Liver (tissue), 9 donors: ENCODE data around the gene KAZN. TPM values are rescaled to one million over a fixed set of nuclear protein-coding genes. Genes with fewer than 3 reads are reported as not detected.

Experiments
- DNase-seq: peaks from one replicate; pipeline ENCODE4 v3.0.0-alpha.2; 2017; ENCODE audit warnings: low spot score
- H3K27ac ChIP-seq, 2 donors: one replicate each; pipeline ENCODE4 v1.7.0; 2013; ENCODE audit warnings: inconsistent platforms in 2 of 2, low read length in 2 of 2, control low read depth in 1 of 2, low read depth in 1 of 2, mild to moderate bottlenecking in 1 of 2
- H3K27me3 ChIP-seq, 4 donors: one replicate each; pipeline versions ENCODE4 v1.6.1 to v1.7.0; 2013; ENCODE audit warnings: low read length in 3 of 4, inconsistent platforms in 1 of 4, mild to moderate bottlenecking in 1 of 4, moderate library complexity in 1 of 4; ENCODE audit not compliant: control insufficient read depth in 4 of 4, insufficient read depth in 4 of 4
- H3K36me3 ChIP-seq, 4 donors: one replicate each; pipeline versions ENCODE4 v1.6.1 to v1.7.0; 2013; ENCODE audit warnings: low read length in 3 of 4, mild to moderate bottlenecking in 3 of 4, low read depth in 1 of 4, moderate library complexity in 1 of 4; ENCODE audit not compliant: control insufficient read depth in 4 of 4, insufficient read depth in 3 of 4
- H3K4me1 ChIP-seq, 4 donors: one replicate each; pipeline versions ENCODE4 v1.6.1 to v1.7.0; 2013; ENCODE audit warnings: low read length in 3 of 4, mild to moderate bottlenecking in 3 of 4, moderate library complexity in 1 of 4; ENCODE audit not compliant: control insufficient read depth in 4 of 4, insufficient read depth in 4 of 4
- H3K4me3 ChIP-seq, 3 donors: one replicate each; pipeline versions ENCODE4 v1.6.1 to v1.7.0; 2013; ENCODE audit warnings: low read length in 3 of 3, control low read depth in 1 of 3, low read depth in 1 of 3, mild to moderate bottlenecking in 1 of 3
- H3K9ac ChIP-seq, 2 donors: one replicate each; pipeline ENCODE4 v1.7.0; 2013; ENCODE audit warnings: low read length in 2 of 2, mild to moderate bottlenecking in 2 of 2, moderate library complexity in 2 of 2, control low read depth in 1 of 2, low read depth in 1 of 2
- H3K9me3 ChIP-seq, 4 donors: one replicate each; pipeline versions ENCODE4 v1.6.1 to v1.7.0; 2013; ENCODE audit warnings: low read length in 3 of 4; ENCODE audit not compliant: control insufficient read depth in 4 of 4
- CTCF ChIP-seq: fragments of 150-350 bp; IDR thresholded peaks from 2 replicates; pipeline ENCODE4 v1.5.1; 2017; ENCODE audit warnings: improper control_type of control experiment, low read depth, low read length; ENCODE audit not compliant: missing input control
- EGR1 ChIP-seq, 2 donors: IDR thresholded peaks; 2 replicates each; pipeline ENCODE4 v1.6.1; 2016 to 2018; ENCODE audit warnings: antibody characterized with exemption in 2 of 2, low read depth in 2 of 2
- FOXA1 ChIP-seq: IDR thresholded peaks from 2 replicates; pipeline ENCODE4 v1.6.1; 2016; ENCODE audit warnings: antibody characterized with exemption
- FOXA2 ChIP-seq: IDR thresholded peaks from 2 replicates; pipeline ENCODE4 v1.6.1; 2016; ENCODE audit warnings: antibody characterized with exemption
- GABPA ChIP-seq, 2 donors: IDR thresholded peaks in 1 of 2; conservative IDR thresholded peaks in 1 of 2; 2 replicates each; pipeline ENCODE4 v1.6.1; 2016; ENCODE audit warnings: antibody characterized with exemption in 2 of 2, mild to moderate bottlenecking in 1 of 2, moderate library complexity in 1 of 2
- HNF4G ChIP-seq: IDR thresholded peaks from 2 replicates; pipeline ENCODE4 v1.6.1; 2016; ENCODE audit warnings: antibody characterized with exemption
- MAX ChIP-seq: IDR thresholded peaks from 2 replicates; pipeline ENCODE4 v1.6.1; 2016; ENCODE audit warnings: antibody characterized with exemption
- NR2F2 ChIP-seq: IDR thresholded peaks from 2 replicates; pipeline ENCODE4 v1.6.1; 2016; ENCODE audit warnings: antibody characterized with exemption
- RAD21 ChIP-seq, 2 donors: IDR thresholded peaks; 2 replicates each; pipeline ENCODE4 v1.6.1; 2016; ENCODE audit warnings: antibody characterized with exemption in 2 of 2, mild to moderate bottlenecking in 2 of 2
- REST ChIP-seq: IDR thresholded peaks from 2 replicates; pipeline ENCODE4 v1.6.1; 2016; ENCODE audit warnings: antibody characterized with exemption, mild to moderate bottlenecking
- RXRA ChIP-seq, 2 donors: IDR thresholded peaks; 2 replicates each; pipeline ENCODE4 v1.6.1; 2017 to 2018; ENCODE audit warnings: antibody characterized with exemption in 2 of 2, mild to moderate bottlenecking in 1 of 2
- TAF1 ChIP-seq: conservative IDR thresholded peaks from 2 replicates; pipeline ENCODE4 v1.6.1; 2016; ENCODE audit warnings: antibody characterized with exemption, mild to moderate bottlenecking
- YY1 ChIP-seq: IDR thresholded peaks from 2 replicates; pipeline ENCODE4 v1.6.1; 2016; ENCODE audit warnings: antibody characterized with exemption, mild to moderate bottlenecking
- ZBTB33 ChIP-seq: IDR thresholded peaks from 2 replicates; pipeline ENCODE4 v1.6.1; 2016; ENCODE audit warnings: antibody characterized with exemption
- WGBS: extraction: QIAGEN DNeasy Blood & Tissue Kit; methylation state at CpG from one replicate; pipeline ENCODE4 v1.1.7; 2013; 5-methylcytosine and 5-hydroxymethylcytosine counted together
- polyA plus RNA-seq, 2 donors: library from polyadenylated mRNA; stranded (reverse) in 1 of 2; unstranded in 1 of 2; fragments of 200-250 nt in 1 of 2; fragments of >200 nt in 1 of 2; fragmentation: Nextera tagmentation in 1 of 2; extraction: Ambion mirVana in 1 of 2; gene quantifications; one replicate each; pipeline versions ENCODE4 v1.2.1 to v1.2.3, GENCODE V29; 2013 to 2015
- total RNA-seq, 2 donors: library from RNA; depleted of rRNA; stranded (reverse); fragments of >200 nt; gene quantifications; one replicate each; pipeline ENCODE4 v1.2.3, GENCODE V29; 2014
- donor health status: healthy.
- donor health status: healthy.
- donor health status: healthy.
- donor health status: healthy.
- donor health status: healthy.

Gene KAZN
- total and polyA plus RNA-seq, 4 donors: 1.9 to 6.9 (median 2.4) TPM

GRCh38 chr1:14971221-14971620 is 372.7 kb downstream of the KAZN start:
- H3K9me3 ChIP-seq: peaks cover 0 to 5% (median 0%) of the 10 kb centered on the region in 4 donors
- no peak for DNase-seq
- H3K27ac ChIP-seq: no peak overlapping the region
- H3K36me3 ChIP-seq: no peaks in the 10 kb centered on the region
- TF ChIP-seq GABPA (IDR thresholded peaks at IDR 0.05 in 1 of 2, conservative IDR thresholded peaks at IDR 0.05 in 1 of 2) (no peak), YY1 (no peak), ZBTB33 (no peak), EGR1 (IDR thresholded peaks at IDR 0.05; ENCODE audit: low read depth in 2 of 2) (no peak), RXRA (IDR thresholded peaks at IDR 0.05) (no peak), RAD21 (IDR thresholded peaks at IDR 0.05) (no peak), REST (no peak), CTCF (no peak), FOXA1 (no peak), HNF4G (no peak), FOXA2 (no peak), TAF1 (no peak)
- H3K4me3 ChIP-seq: no peak overlapping the region
- 92% methylated on average over 12 of the region's 12 CpGs for WGBS
- H3K4me1 ChIP-seq: peaks cover 0 to 6% (median 0%) of the 10 kb centered on the region in 4 donors
- H3K9ac ChIP-seq: no peak overlapping the region
- no peaks in the 10 kb centered on the region for H3K27me3 ChIP-seq

- H3K4me3 ChIP-seq: no peak overlapping the region
- WGBS: 67% methylated on average over 7 of the region's 7 CpGs
- no peak for DNase-seq
- H3K4me1 ChIP-seq: peaks cover 0 to 6% (median 0%) of the 10 kb centered on the region in 4 donors
- H3K9me3 ChIP-seq: peaks cover 0 to 5% (median 0%) of the 10 kb centered on the region in 4 donors
- no peaks in the 10 kb centered on the region for H3K36me3 ChIP-seq
- no peaks in the 10 kb centered on the region for H3K27me3 ChIP-seq
- peak overlapping the region in 1 of 2 donors; percentile 23 for H3K27ac ChIP-seq
- TF ChIP-seq NR2F2: peak; percentile 59
- TF ChIP-seq YY1: no peak
- TF ChIP-seq MAX: no peak
- H3K9ac ChIP-seq: no peak overlapping the region
Measured at GRCh38 chr1:14972107-14972506, 373.6 kb downstream of the KAZN start.
